GM12875 (cell line): ENCODE data around the gene CDH5.

Experiments
- H3K4me3 ChIP-seq: one replicate; pipeline ENCODE4 v1.5.1; 2011; ENCODE audit warnings: low read depth, low read length, control low read depth
- TF ChIP-seq, protein P1 (sequence below): IDR thresholded peaks from 2 replicates; pipeline ENCODE4 v1.5.1; 2011; ENCODE audit warnings: low read depth, mild to moderate bottlenecking, control low read depth, inconsistent platforms, low read length, moderate library complexity, borderline replicate concordance; ENCODE audit not compliant: insufficient read depth

CDH5 gene

DNA sequence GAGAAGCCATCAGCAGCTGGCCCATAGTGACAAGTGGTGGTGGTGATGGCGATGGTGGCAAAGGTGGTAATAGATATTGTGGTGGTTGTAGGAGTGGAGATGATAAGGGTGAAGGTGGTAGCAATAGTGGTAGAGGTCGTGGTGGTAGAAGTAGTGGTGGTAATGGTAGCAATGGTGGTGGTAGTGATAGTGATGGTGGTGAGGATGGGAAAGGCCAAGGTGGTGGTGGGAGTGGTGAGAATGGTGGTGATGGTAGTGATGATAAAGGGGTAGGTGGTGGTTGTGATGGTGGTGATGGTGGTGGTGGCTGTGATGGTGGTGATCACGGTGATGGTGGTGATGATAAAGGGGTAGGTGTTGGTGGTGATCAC is 13.1 kb downstream of the CDH5 start:
- H3K4me3 ChIP-seq = no peak overlapping the region
- TF ChIP-seq, protein P1, sequence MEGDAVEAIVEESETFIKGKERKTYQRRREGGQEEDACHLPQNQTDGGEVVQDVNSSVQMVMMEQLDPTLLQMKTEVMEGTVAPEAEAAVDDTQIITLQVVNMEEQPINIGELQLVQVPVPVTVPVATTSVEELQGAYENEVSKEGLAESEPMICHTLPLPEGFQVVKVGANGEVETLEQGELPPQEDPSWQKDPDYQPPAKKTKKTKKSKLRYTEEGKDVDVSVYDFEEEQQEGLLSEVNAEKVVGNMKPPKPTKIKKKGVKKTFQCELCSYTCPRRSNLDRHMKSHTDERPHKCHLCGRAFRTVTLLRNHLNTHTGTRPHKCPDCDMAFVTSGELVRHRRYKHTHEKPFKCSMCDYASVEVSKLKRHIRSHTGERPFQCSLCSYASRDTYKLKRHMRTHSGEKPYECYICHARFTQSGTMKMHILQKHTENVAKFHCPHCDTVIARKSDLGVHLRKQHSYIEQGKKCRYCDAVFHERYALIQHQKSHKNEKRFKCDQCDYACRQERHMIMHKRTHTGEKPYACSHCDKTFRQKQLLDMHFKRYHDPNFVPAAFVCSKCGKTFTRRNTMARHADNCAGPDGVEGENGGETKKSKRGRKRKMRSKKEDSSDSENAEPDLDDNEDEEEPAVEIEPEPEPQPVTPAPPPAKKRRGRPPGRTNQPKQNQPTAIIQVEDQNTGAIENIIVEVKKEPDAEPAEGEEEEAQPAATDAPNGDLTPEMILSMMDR = no peak

- TF ChIP-seq, protein P1 = no peak
- H3K4me3 ChIP-seq = no peak overlapping the region
Observed at GRCh38 chr16:66380421-66380820, 13.9 kb downstream of the CDH5 start.

DNA sequence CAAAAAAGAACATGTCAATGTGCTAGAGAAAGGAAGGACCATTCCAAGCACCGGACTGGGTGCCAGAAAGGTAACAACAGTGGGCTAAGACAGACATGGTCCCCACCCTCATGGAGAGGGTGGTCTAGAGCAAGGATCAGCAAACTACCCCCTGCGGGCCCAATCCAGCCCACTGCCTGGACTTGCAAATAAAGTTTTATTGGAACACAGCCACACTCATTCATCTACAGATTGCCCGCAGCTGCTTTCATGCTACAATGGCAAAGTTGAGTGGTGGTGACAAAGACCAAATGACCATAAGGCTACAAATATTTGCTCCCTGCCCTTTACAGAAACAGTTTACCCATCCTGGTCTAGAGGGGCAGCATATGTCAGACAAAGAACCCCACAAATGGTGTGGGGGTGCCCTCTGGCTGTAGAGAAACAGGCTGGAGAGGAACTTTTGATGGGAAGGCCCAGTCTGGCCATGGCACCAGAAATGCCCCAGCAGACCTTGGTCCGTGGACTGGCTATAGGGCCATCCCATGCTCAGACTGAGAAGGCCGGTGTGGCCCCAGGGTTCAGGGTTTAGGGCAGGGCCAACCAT is 15.2 kb downstream of the CDH5 start:
- H3K4me3 ChIP-seq = no peak overlapping the region

GRCh38 chr16:66382171-66382965 is 15.9 kb downstream of the CDH5 start:
- H3K4me3 ChIP-seq = no peak overlapping the region
- TF ChIP-seq, protein P1 = no peak

More for the DNA sequence above, 15.2 kb downstream of the CDH5 start:
- TF ChIP-seq, protein P1 = no peak

DNA sequence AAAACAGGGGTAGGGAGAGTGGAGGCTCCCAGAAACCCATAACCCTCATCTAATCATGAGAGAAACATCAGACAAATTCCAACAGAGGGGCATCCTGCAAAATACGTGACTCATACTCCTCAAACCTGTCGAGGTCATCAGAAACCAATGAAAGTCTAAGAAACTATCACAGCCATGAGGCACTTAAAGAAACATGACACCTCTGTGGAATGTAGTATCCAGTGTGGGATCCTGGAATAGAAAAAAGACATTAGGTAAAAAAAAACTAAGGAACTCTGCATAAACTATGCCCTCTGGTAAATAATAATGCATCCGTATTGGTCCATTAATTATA is 16.4 kb downstream of the CDH5 start:
- H3K4me3 ChIP-seq = no peak overlapping the region
- TF ChIP-seq, protein P1 = no peak

GRCh38 chr16:66383551-66383950 is 17.1 kb downstream of the CDH5 start:
- TF ChIP-seq, protein P1 = no peak

GRCh38 chr16:66385415-66385814 is 18.9 kb downstream of the CDH5 start:
- no peak overlapping the region for H3K4me3 ChIP-seq
- TF ChIP-seq, protein P1 = no peak

More at GRCh38 chr16:66383551-66383950, 17.1 kb downstream of the CDH5 start:
- no peak overlapping the region for H3K4me3 ChIP-seq
